Endodermal cell (in vitro differentiated cells): Measurements from ENCODE around the gene RUNX1. TPM values are rescaled to one million over a fixed set of nuclear protein-coding genes. Genes with fewer than 3 reads are reported as not detected.
A peak's percentile ranks its signal among the peaks of the same experiment; 100 is the strongest.

Experiments used
- DNase-seq: peaks from one replicate; pipeline ENCODE4 v3.0.0-alpha.2; 2017
- H3K27ac ChIP-seq: 2 replicates; pipeline ENCODE4 v1.5.1; 2013; ENCODE audit warnings: mild to moderate bottlenecking, low read depth, low read length, moderate library complexity
- H3K27me3 ChIP-seq: 2 replicates; pipeline ENCODE4 v1.6.1; 2013; ENCODE audit warnings: mild to moderate bottlenecking, low read length, moderate library complexity; ENCODE audit not compliant: insufficient read depth, control insufficient read depth, poor library complexity, severe bottlenecking
- H3K36me3 ChIP-seq: 2 replicates; pipeline ENCODE4 v1.7.0; 2013; ENCODE audit warnings: mild to moderate bottlenecking, low read length, moderate library complexity; ENCODE audit not compliant: control insufficient read depth, insufficient read depth
- H3K4me1 ChIP-seq: one replicate; pipeline ENCODE4 v1.7.0; 2013; ENCODE audit warnings: low read length; ENCODE audit not compliant: control insufficient read depth, insufficient read depth
- H3K4me3 ChIP-seq: 2 replicates; pipeline ENCODE4 v1.5.1; 2013; ENCODE audit warnings: mild to moderate bottlenecking, low read length, moderate library complexity
- H3K9ac ChIP-seq: 2 replicates; pipeline ENCODE4 v1.6.1; 2013; ENCODE audit warnings: mild to moderate bottlenecking, low read length, moderate library complexity; ENCODE audit not compliant: poor library complexity, severe bottlenecking; ENCODE audit errors: extremely low read depth
- H3K9me3 ChIP-seq: 2 replicates; pipeline ENCODE4 v1.6.1; 2013; ENCODE audit warnings: mild to moderate bottlenecking, low read length, moderate library complexity; ENCODE audit not compliant: control insufficient read depth
- H3K27ac Mint-ChIP-seq: 2 replicates; pipeline ENCODE4 v1.8.0; 2020; ENCODE audit warnings: mixed read lengths
- H3K27me3 Mint-ChIP-seq: 2 replicates; pipeline ENCODE4 v1.8.0; 2021; ENCODE audit warnings: mild to moderate bottlenecking, mixed read lengths; ENCODE audit not compliant: insufficient read depth
- H3K36me3 Mint-ChIP-seq: 2 replicates; pipeline ENCODE4 v1.8.0; 2020; ENCODE audit warnings: low read depth, mixed read lengths
- H3K4me1 Mint-ChIP-seq: 2 replicates; pipeline ENCODE4 v1.8.0; 2020; ENCODE audit warnings: mixed read lengths
- H3K4me3 Mint-ChIP-seq: 2 replicates; pipeline ENCODE4 v1.8.0; 2020; ENCODE audit warnings: mild to moderate bottlenecking, moderate library complexity, mixed read lengths
- H3K9me3 Mint-ChIP-seq: 2 replicates; pipeline ENCODE4 v1.8.0; 2020; ENCODE audit warnings: mild to moderate bottlenecking, mixed read lengths
- WGBS, 2 experiments: methylation state at CpG; one replicate each; pipeline versions ENCODE4 v1.1.5 to v1.1.7; 2013; ENCODE audit warnings: missing lambda C conversion rate in 2 of 2, mixed read lengths in 1 of 2; ENCODE audit not compliant: insufficient coverage in 1 of 2, insufficient read length in 1 of 2; 5-methylcytosine and 5-hydroxymethylcytosine counted together
- total RNA-seq, 2 donors: library from RNA; stranded (reverse); fragmentation: NEBNext Ultra II Directional in 1 of 2; extraction: Animal tissue kit (Norgen Biotek cat#: 25700) in 1 of 2; gene quantifications; 2 replicates in 1 of 2; 3 replicates in 1 of 2; pipeline ENCODE4 v1.2.1, GENCODE V29; 2021
- TF ChIP-seq, protein P1 (sequence below): fragments of 200-600 bp; sonication (generic); conservative IDR thresholded peaks from 2 replicates; pipeline ENCODE4 v1.5.0; 2021; ENCODE audit warnings: antibody characterized with exemption, mild to moderate bottlenecking

The RUNX1 gene
- total RNA-seq, 2 donors from 2014 or later = 0.31 to 2.8 TPM

DNA sequence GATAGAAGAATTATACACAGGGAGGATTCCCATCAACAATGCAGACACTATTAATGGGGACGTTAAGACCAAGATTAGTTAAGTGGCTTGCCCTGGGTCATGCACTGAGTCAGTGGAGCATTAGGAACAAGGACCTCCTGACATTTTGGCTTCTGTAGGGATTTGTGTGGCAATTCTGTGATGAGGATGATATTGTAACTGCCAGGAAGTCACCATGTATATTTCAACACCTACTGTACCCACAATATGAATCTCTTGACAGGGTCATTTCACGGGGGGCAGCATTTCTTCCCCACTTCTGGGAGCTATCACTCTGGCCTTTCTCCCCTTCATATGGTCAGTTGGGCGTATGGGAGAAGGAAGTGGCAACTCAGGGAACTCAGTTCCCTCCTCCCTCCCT lies 134.9 kb downstream of the RUNX1 start:
- Histone ChIP-seq H3K27me3 (no peaks in the 10 kb centered on the region), H3K9me3 (no peaks in the 10 kb centered on the region), H3K4me1 (no peaks in the 10 kb centered on the region), H3K9ac (no peak overlapping the region), H3K36me3 (no peaks in the 10 kb centered on the region), H3K4me3 (no peak overlapping the region), H3K27ac (no peak overlapping the region)
- no peak for DNase-seq
- Mint-ChIP-seq H3K4me1 (peaks cover 39% of the 10 kb centered on the region), H3K4me3 (no peak overlapping the region), H3K27me3 (peaks cover 1% of the 10 kb centered on the region), H3K9me3 (no peaks in the 10 kb centered on the region), H3K36me3 (no peaks in the 10 kb centered on the region), H3K27ac (no peak overlapping the region)
- TF ChIP-seq, protein P1, sequence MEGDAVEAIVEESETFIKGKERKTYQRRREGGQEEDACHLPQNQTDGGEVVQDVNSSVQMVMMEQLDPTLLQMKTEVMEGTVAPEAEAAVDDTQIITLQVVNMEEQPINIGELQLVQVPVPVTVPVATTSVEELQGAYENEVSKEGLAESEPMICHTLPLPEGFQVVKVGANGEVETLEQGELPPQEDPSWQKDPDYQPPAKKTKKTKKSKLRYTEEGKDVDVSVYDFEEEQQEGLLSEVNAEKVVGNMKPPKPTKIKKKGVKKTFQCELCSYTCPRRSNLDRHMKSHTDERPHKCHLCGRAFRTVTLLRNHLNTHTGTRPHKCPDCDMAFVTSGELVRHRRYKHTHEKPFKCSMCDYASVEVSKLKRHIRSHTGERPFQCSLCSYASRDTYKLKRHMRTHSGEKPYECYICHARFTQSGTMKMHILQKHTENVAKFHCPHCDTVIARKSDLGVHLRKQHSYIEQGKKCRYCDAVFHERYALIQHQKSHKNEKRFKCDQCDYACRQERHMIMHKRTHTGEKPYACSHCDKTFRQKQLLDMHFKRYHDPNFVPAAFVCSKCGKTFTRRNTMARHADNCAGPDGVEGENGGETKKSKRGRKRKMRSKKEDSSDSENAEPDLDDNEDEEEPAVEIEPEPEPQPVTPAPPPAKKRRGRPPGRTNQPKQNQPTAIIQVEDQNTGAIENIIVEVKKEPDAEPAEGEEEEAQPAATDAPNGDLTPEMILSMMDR = no peak
- WGBS, 2 experiments = 92 to 100% methylated on average over 3 of the region's 3 CpGs

- peaks cover 44% of the 10 kb centered on the region for H3K4me1 Mint-ChIP-seq
- 76 to 90% methylated on average over 2 to 5 of the region's 5 CpGs for WGBS, 2 experiments
- H3K9ac ChIP-seq = no peak overlapping the region
- TF ChIP-seq, protein P1 = no peak
- H3K4me3 Mint-ChIP-seq = no peak overlapping the region
- H3K27me3 Mint-ChIP-seq = peaks cover 1% of the 10 kb centered on the region
- H3K27ac Mint-ChIP-seq = no peak overlapping the region
- no peak for DNase-seq
- no peaks in the 10 kb centered on the region for H3K27me3 ChIP-seq
- H3K36me3 ChIP-seq = no peaks in the 10 kb centered on the region
- H3K36me3 Mint-ChIP-seq = no peaks in the 10 kb centered on the region
- H3K27ac ChIP-seq = no peak overlapping the region
- no peaks in the 10 kb centered on the region for H3K9me3 Mint-ChIP-seq
- no peak overlapping the region for H3K4me3 ChIP-seq
- H3K4me1 ChIP-seq = peaks cover 3% of the 10 kb centered on the region
- H3K9me3 ChIP-seq = no peaks in the 10 kb centered on the region
Measured at GRCh38 chr21:34913811-34914210, 135.3 kb downstream of the RUNX1 start.

GRCh38 chr21:34912022-34912945 lies 136.8 kb downstream of the RUNX1 start:
- H3K9me3 ChIP-seq = no peaks in the 10 kb centered on the region
- H3K27me3 Mint-ChIP-seq = peaks cover 1% of the 10 kb centered on the region
- H3K27ac ChIP-seq = no peak overlapping the region
- H3K4me3 Mint-ChIP-seq = no peak overlapping the region
- no peak for DNase-seq
- H3K27ac Mint-ChIP-seq = no peak overlapping the region
- no peaks in the 10 kb centered on the region for H3K36me3 ChIP-seq
- H3K4me1 ChIP-seq = peaks cover 13% of the 10 kb centered on the region
- H3K4me3 ChIP-seq = no peak overlapping the region
- no peak overlapping the region for H3K9ac ChIP-seq
- no peaks in the 10 kb centered on the region for H3K9me3 Mint-ChIP-seq
- H3K36me3 Mint-ChIP-seq = no peaks in the 10 kb centered on the region
- no peaks in the 10 kb centered on the region for H3K27me3 ChIP-seq
- WGBS, 2 experiments = 95% methylated on average over 9 to 11 of the region's 11 CpGs
- H3K4me1 Mint-ChIP-seq = peaks cover 59% of the 10 kb centered on the region
- TF ChIP-seq, protein P1 = peak; percentile 23
